NCI-H146 treated with DMSO at 0.1 percent for 48 hours (cell line): ENCODE data around the gene CREB3L2.
"Not testable (repeated sequence)": the region's sequence is repeated elsewhere in the genome, so short reads cannot be mapped to it uniquely, and the experiment has no call there.

Source experiments
- DNase-seq: peaks from one replicate; lab custom pipeline; 2025; ENCODE audit not compliant: unreplicated experiment; lab: John Stamatoyannopoulos, UW

The CREB3L2 gene

GRCh38 chr7:137908106-137908505 lies 93.8 kb downstream of the CREB3L2 start:
- no peak for DNase-seq

GRCh38 chr7:137906636-137907035 lies 95.2 kb downstream of the CREB3L2 start:
- not testable (repeated sequence) for DNase-seq

GRCh38 chr7:137904833-137905232 lies 97.1 kb downstream of the CREB3L2 start:
- DNase-seq, result no peak

GRCh38 chr7:137903382-137904169 lies 98.3 kb downstream of the CREB3L2 start:
- DNase-seq, result peak; percentile 25

- DNase-seq, result no peak
Measured at GRCh38 chr7:137900137-137900536, 101.7 kb downstream of the CREB3L2 start.

GRCh38 chr7:137898839-137899721 lies 102.8 kb downstream of the CREB3L2 start:
- peak; percentile 43 for DNase-seq

- DNase-seq, result no peak
Measured at GRCh38 chr7:137895301-137896221, 106.3 kb downstream of the CREB3L2 start.

- peak; percentile 50 for DNase-seq
Measured at GRCh38 chr7:137893143-137893742, 108.6 kb downstream of the CREB3L2 start.

GRCh38 chr7:137891016-137891655 lies 110.8 kb downstream of the CREB3L2 start:
- no peak for DNase-seq

- DNase-seq, result no peak
Measured at GRCh38 chr7:137890449-137890921, 111.4 kb downstream of the CREB3L2 start.

GRCh38 chr7:137888241-137888640 lies 113.6 kb downstream of the CREB3L2 start:
- no peak for DNase-seq

- no peak for DNase-seq
Measured at GRCh38 chr7:137886746-137887145, 115.1 kb downstream of the CREB3L2 start.

GRCh38 chr7:137886281-137886680 lies 115.6 kb downstream of the CREB3L2 start:
- no peak for DNase-seq

GRCh38 chr7:137885678-137886077 lies 116.2 kb downstream of the CREB3L2 start:
- DNase-seq, result no peak

GRCh38 chr7:137882806-137883205 lies 119.1 kb downstream of the CREB3L2 start:
- DNase-seq, result peak; percentile 30

- no peak for DNase-seq
Measured at GRCh38 chr7:137882261-137882668, 119.6 kb downstream of the CREB3L2 start.

GRCh38 chr7:137881607-137882260 lies 120.2 kb downstream of the CREB3L2 start:
- DNase-seq, result no peak

- DNase-seq, result no peak
Measured at GRCh38 chr7:137880432-137880831, 121.5 kb downstream of the CREB3L2 start.
